Esophagus (tissue), 2 donors: ENCODE data around the gene SPINK5. TPM values are rescaled to one million over a fixed set of nuclear protein-coding genes. Genes with fewer than 3 reads are reported as not detected.

Experiments used
- H3K27ac ChIP-seq, 2 donors: one replicate each; pipeline ENCODE4 v1.5.1; 2013; ENCODE audit warnings: low read depth in 2 of 2, mild to moderate bottlenecking in 2 of 2, inconsistent platforms in 1 of 2, low read length in 1 of 2, moderate library complexity in 1 of 2
- H3K27me3 ChIP-seq, 2 donors: one replicate each; pipeline ENCODE4 v1.6.1; 2013; ENCODE audit warnings: low read length in 2 of 2, control low read depth in 1 of 2, mild to moderate bottlenecking in 1 of 2; ENCODE audit not compliant: insufficient read depth in 2 of 2, control insufficient read depth in 1 of 2
- H3K36me3 ChIP-seq, 2 donors: one replicate each; pipeline ENCODE4 v1.6.1; 2013; ENCODE audit warnings: low read length in 1 of 2; ENCODE audit not compliant: control insufficient read depth in 2 of 2, insufficient read depth in 2 of 2
- H3K4me1 ChIP-seq, 2 donors: one replicate each; pipeline ENCODE4 v1.6.1; 2013; ENCODE audit warnings: low read length in 1 of 2; ENCODE audit not compliant: control insufficient read depth in 2 of 2, insufficient read depth in 2 of 2
- H3K4me3 ChIP-seq, 2 donors: one replicate each; pipeline ENCODE4 v1.5.1; 2013; ENCODE audit warnings: low read length in 2 of 2, mild to moderate bottlenecking in 2 of 2, low read depth in 1 of 2, moderate library complexity in 1 of 2
- H3K9me3 ChIP-seq, 2 donors: one replicate each; pipeline ENCODE4 v1.6.1; 2013; ENCODE audit warnings: mild to moderate bottlenecking in 2 of 2, low read depth in 1 of 2, low read length in 1 of 2, moderate library complexity in 1 of 2; ENCODE audit not compliant: control insufficient read depth in 2 of 2, insufficient read depth in 1 of 2
- WGBS, 2 donors: extraction: QIAGEN DNeasy Blood & Tissue Kit; methylation state at CpG; one replicate each; pipeline ENCODE4 v1.1.7; 2013; 5-methylcytosine and 5-hydroxymethylcytosine counted together
- polyA plus RNA-seq, 2 donors: library from polyadenylated mRNA; stranded (reverse); fragments of 200-250 nt; gene quantifications; one replicate each; pipeline ENCODE4 v1.2.3, GENCODE V29; 2013
- donor health status: healthy with polysubstance abuse.
- donor health status: Bipolar disorder and iron deficiency.

SPINK5 gene, protein sequence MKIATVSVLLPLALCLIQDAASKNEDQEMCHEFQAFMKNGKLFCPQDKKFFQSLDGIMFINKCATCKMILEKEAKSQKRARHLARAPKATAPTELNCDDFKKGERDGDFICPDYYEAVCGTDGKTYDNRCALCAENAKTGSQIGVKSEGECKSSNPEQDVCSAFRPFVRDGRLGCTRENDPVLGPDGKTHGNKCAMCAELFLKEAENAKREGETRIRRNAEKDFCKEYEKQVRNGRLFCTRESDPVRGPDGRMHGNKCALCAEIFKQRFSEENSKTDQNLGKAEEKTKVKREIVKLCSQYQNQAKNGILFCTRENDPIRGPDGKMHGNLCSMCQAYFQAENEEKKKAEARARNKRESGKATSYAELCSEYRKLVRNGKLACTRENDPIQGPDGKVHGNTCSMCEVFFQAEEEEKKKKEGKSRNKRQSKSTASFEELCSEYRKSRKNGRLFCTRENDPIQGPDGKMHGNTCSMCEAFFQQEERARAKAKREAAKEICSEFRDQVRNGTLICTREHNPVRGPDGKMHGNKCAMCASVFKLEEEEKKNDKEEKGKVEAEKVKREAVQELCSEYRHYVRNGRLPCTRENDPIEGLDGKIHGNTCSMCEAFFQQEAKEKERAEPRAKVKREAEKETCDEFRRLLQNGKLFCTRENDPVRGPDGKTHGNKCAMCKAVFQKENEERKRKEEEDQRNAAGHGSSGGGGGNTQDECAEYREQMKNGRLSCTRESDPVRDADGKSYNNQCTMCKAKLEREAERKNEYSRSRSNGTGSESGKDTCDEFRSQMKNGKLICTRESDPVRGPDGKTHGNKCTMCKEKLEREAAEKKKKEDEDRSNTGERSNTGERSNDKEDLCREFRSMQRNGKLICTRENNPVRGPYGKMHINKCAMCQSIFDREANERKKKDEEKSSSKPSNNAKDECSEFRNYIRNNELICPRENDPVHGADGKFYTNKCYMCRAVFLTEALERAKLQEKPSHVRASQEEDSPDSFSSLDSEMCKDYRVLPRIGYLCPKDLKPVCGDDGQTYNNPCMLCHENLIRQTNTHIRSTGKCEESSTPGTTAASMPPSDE
- polyA plus RNA-seq: 1,000 to 10,000 TPM in 1 of 2 donors, 100 to 1,000 TPM in 1; 772 to 1,309 TPM

DNA sequence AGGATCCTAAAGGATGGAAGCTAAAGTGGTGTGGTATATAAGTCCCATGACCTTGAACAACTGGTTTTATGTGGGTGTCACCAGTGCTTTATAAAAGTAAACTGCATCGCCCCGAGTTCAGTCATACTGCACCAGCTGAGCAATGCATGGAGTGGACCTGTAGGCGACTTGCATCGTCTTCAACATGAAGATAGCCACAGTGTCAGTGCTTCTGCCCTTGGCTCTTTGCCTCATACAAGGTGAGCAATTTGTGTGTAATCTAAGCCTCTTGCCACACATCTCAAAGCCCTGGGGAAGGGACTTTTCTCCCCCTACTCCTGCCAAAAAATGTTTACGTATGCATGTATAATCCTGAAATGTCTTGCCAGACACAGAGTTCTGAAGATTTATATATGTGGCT is at the start of gene SPINK5:
Gene SPINK5 (plus strand): TSS at position 120 of the 400 bp plus-strand sequence. CDS start 65 bp downstream, at position 185.
- Histone ChIP-seq H3K4me1 (peaks cover 0 to 2% of the 10 kb centered on the region in 2 donors), H3K4me3 (peak within 1 kb of the TSS; percentile 47 to 59), H3K36me3 (no peaks in the 10 kb centered on the region), H3K9me3 (no peaks in the 10 kb centered on the region), H3K27ac (peak within 1 kb of the TSS; percentile 59 to 65), H3K27me3 (no peaks in the 10 kb centered on the region)
- 51 to 65% methylated on average over 5 of the region's 5 CpGs for WGBS, 2 donors

DNA sequence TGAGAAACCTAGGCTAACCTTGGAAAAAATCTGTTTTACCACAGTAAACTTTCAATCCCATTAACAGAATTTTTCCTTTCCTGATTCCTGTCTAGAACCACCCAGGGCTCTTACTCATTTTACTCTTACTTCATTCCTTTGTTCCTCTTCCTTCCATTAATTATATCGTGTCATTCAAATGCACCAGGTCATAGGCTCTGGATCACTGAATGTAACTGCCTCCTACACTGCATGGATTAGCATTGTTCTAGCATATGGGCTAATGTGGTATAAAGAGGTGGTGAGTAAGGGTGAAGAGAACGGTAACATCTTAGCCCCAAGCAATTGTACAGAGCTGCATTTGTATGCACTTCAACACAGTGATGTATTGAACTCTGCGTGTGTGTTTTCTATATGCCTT is 49.5 kb upstream of the SPINK5 start:
- peaks cover 0 to 3% of the 10 kb centered on the region in 2 donors for H3K4me1 ChIP-seq
- H3K4me3 ChIP-seq: no peak overlapping the region
- no peaks in the 10 kb centered on the region for H3K36me3 ChIP-seq
- WGBS, 2 donors: 51 to 61% methylated on average over 3 of the region's 3 CpGs
- H3K27me3 ChIP-seq: no peaks in the 10 kb centered on the region
- H3K27ac ChIP-seq: peak overlapping the region; percentile 90 to 91
- H3K9me3 ChIP-seq: no peaks in the 10 kb centered on the region

DNA sequence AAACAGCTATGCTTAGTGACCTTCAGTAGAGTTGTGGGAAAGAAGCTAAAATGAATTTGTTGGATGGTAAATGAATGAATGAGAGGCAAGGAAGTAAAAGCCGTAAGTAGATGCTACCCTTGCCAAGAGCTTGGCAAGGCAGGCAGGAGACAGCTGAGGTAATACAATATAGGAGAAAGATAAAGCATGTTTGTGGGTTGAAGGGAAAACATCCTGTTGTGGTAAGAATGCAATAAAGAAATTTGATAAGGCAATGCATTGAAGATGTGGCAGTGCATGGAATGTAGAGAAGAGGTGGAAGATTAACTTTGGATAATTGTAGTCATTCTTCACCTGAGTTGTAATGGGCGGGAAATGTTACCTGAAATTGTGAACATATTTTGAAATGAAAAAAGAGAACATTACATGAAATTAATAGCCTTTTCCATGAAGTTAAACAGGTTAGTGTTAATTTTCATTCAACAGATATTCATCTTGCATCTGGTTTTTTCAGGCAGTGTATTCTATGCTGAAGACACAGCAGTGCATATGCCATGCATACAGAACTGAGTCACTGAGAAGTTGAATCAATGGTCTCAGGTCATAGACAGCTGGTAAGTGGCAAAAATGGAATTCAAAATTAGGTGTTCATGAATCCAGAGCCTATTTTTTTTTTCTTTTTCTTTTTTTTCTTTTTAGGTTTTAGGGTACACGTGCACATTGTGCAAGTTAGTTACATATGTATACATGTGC is 43.4 kb upstream of the SPINK5 start:
- Histone ChIP-seq H3K27ac (no peak overlapping the region), H3K9me3 (no peaks in the 10 kb centered on the region), H3K4me1 (no peaks in the 10 kb centered on the region), H3K36me3 (no peaks in the 10 kb centered on the region), H3K4me3 (no peak overlapping the region), H3K27me3 (no peaks in the 10 kb centered on the region)
- WGBS, 2 donors: 79 to 86% methylated on average over 3 of the region's 3 CpGs

DNA sequence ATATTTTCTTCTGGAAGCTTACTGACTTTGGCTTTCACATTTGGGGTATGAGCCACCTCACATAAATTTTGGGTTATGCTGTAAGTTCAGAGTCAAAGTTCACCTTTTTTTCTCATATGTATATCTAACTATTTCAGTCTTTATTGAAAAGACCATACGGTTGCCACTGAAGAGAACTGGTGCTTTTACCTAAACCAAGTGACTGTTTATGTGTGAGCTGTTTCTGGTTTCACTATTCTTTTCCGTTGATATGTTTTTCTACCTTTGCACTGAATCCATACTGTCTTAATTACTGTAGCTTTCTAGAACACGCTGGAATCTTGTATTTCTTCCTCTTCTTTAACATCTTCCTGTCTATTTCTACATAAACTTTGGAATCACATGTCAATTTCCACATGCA is 36.3 kb upstream of the SPINK5 start:
- no peak overlapping the region for H3K4me3 ChIP-seq
- WGBS, 2 donors: 75 to 86% methylated on average over 3 of the region's 3 CpGs
- no peaks in the 10 kb centered on the region for H3K9me3 ChIP-seq
- H3K4me1 ChIP-seq: no peaks in the 10 kb centered on the region
- H3K27me3 ChIP-seq: no peaks in the 10 kb centered on the region
- H3K36me3 ChIP-seq: no peaks in the 10 kb centered on the region
- H3K27ac ChIP-seq: no peak overlapping the region

DNA sequence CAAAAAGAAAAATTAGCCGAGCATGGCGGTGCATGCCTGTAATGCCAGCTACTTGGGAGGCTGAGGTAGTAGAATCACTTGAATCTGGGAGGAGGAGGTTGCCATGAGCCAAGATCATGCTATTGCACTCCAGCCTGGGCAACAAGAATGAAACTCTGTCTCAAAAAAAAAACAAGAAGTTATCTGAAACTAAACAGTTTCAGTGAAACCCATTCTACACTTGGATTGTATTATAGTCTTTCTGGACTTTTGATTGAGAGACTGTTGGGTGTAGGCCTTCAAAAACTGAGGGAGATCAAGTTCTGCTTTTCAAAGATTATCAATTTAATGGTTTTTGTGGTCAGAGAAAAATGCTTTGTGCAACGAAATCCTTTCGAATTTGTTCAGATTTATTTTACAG is 34.6 kb upstream of the SPINK5 start:
- Histone ChIP-seq H3K4me3 (no peak overlapping the region), H3K9me3 (no peaks in the 10 kb centered on the region), H3K36me3 (no peaks in the 10 kb centered on the region), H3K27ac (no peak overlapping the region), H3K4me1 (no peaks in the 10 kb centered on the region), H3K27me3 (no peaks in the 10 kb centered on the region)
- 91 to 94% methylated on average over 4 of the region's 4 CpGs for whole genome bisulfite sequencing, 2 donors

DNA sequence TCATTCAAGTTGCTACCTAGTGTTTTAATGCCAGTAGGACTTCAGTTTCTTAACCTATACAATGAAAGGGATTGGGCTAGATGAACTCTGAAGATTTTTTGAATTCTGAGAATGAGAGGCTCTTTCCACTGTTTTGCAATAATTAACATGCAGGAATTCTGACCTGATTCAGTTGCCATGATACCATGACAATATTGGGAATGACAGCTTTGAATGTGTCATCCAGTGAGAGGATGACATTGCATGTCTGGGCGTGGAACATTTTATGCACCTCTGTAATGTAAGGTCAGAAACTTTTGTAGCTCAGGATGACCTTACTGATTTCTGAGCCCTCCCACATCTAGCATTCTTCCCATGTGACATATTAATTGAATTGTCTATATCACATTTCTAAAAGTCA is 30.6 kb upstream of the SPINK5 start:
- H3K4me3 ChIP-seq: no peak overlapping the region
- H3K27ac ChIP-seq: no peak overlapping the region
- no peaks in the 10 kb centered on the region for H3K9me3 ChIP-seq
- no peaks in the 10 kb centered on the region for H3K4me1 ChIP-seq
- H3K27me3 ChIP-seq: no peaks in the 10 kb centered on the region
- no peaks in the 10 kb centered on the region for H3K36me3 ChIP-seq
- 66 to 71% methylated on average over 1 of the region's 1 CpG for WGBS, 2 donors

DNA sequence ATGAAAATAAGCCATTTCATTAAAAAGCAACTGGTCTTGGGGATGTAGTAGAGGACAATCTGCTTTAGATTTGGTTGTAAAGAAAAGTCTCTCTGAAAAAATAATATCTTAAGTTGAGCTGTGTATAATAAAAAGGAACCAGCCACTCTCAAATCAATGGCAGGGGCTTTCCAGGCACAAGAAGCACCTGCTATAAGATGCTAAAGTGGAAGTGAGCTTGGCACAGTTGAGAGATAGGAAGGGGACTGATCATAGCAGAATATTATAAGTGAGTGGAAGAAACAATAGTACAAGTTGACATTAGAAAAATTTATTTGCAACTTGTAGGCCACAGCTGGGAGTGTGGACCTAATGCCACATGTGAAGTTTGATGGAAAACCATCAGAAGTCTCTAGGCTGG is 28.1 kb upstream of the SPINK5 start:
- no peaks in the 10 kb centered on the region for H3K27me3 ChIP-seq
- no peak overlapping the region for H3K27ac ChIP-seq
- H3K4me3 ChIP-seq: no peak overlapping the region
- no peaks in the 10 kb centered on the region for H3K36me3 ChIP-seq
- no peaks in the 10 kb centered on the region for H3K4me1 ChIP-seq
- no peaks in the 10 kb centered on the region for H3K9me3 ChIP-seq

DNA sequence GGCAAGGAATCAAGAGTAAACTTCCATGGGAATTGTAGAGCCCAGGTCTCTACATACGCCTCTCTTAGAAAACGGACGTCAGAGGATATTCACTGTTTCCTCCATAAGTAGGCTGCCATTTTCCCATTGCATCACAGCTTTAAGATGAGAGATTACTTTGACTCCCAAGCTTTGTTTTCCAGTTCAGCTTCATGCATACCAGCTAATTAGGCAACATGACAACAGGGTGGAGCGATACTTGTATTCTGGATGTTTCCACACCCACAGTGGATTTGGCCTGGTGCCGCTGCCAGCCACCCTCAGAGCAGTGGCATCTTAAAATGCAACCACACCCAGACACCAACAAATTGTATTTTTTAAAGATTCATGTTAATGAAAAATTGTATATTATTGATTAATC is 20.9 kb upstream of the SPINK5 start:
- 78 to 82% methylated on average over 5 of the region's 5 CpGs for WGBS, 2 donors
- Histone ChIP-seq H3K4me1 (no peaks in the 10 kb centered on the region), H3K27me3 (no peaks in the 10 kb centered on the region), H3K9me3 (no peaks in the 10 kb centered on the region), H3K4me3 (no peak overlapping the region), H3K36me3 (no peaks in the 10 kb centered on the region), H3K27ac (peak overlapping the region; percentile 13 to 43)

DNA sequence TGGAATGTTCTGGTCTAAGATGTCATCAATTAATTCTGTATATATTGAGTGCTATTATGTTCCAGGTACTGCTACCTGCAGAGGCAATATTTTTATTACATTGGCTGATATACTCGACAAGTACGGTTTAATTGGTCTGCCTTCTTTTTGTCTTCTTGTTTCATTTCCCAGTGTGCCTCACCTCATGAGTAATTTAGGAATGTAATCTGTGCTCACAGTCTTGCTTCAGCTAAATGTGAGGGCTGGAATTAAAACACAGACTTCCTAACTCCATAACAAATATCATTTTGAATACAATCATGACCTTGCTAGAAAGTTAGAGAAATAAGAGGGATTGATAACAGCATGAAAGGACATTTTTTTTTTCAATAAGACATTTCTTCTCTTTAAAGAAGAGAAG is 20.1 kb upstream of the SPINK5 start:
- Histone ChIP-seq H3K9me3 (no peaks in the 10 kb centered on the region), H3K4me3 (no peak overlapping the region), H3K4me1 (no peaks in the 10 kb centered on the region), H3K27me3 (no peaks in the 10 kb centered on the region), H3K36me3 (no peaks in the 10 kb centered on the region), H3K27ac (peak overlapping the region in 1 of 2 donors; percentile 63)
- 70 to 78% methylated on average over 2 of the region's 2 CpGs for WGBS, 2 donors
